Left renal cortex interstitium (tissue), 4 donors: ENCODE measurements around the gene TMEM184C. TPM values are rescaled to one million over a fixed set of nuclear protein-coding genes. Genes with fewer than 3 reads are reported as not detected.

Experiments used
- DNase-seq, 4 donors: peaks; one replicate each; pipeline ENCODE4 v3.0.0-alpha.2; 2013; ENCODE audit warnings: low read depth in 4 of 4, low spot score in 2 of 4, missing footprints in 1 of 4
- polyA plus RNA-seq, 4 donors: library from polyadenylated mRNA; unstranded; fragments of 120-200 nt; gene quantifications; one replicate each; pipeline ENCODE4 v1.2.1, GENCODE V29; 2013; ENCODE audit not compliant: insufficient read length in 4 of 4

TMEM184C gene
- polyA plus RNA-seq, 4 donors: 43.6 to 55.7 (median 53.5) TPM

GRCh38 chr4:147645099-147645498 lies 27.9 kb downstream of the TMEM184C start:
- no peak for DNase-seq

GRCh38 chr4:147648656-147649055 lies 31.5 kb downstream of the TMEM184C start:
- DNase-seq: no peak

GRCh38 chr4:147651563-147651962 lies 34.4 kb downstream of the TMEM184C start:
- no peak for DNase-seq

GRCh38 chr4:147655639-147656038 lies 38.4 kb downstream of the TMEM184C start:
- DNase-seq: no peak

- no peak for DNase-seq
Measured at GRCh38 chr4:147658501-147658900, 41.3 kb downstream of the TMEM184C start.

- DNase-seq: no peak
Measured at GRCh38 chr4:147674073-147674472, 56.9 kb downstream of the TMEM184C start.

GRCh38 chr4:147674496-147674895 lies 57.3 kb downstream of the TMEM184C start:
- no peak for DNase-seq

- DNase-seq: no peak
Measured at GRCh38 chr4:147678106-147678505, 60.9 kb downstream of the TMEM184C start.

GRCh38 chr4:147678796-147679549 lies 61.8 kb downstream of the TMEM184C start:
- DNase-seq: no peak

- no peak for DNase-seq
Measured at GRCh38 chr4:147682755-147683154, 65.6 kb downstream of the TMEM184C start.

- DNase-seq: no peak
Measured at GRCh38 chr4:147683188-147683591, 66.0 kb downstream of the TMEM184C start.

GRCh38 chr4:147683717-147684700 lies 66.8 kb downstream of the TMEM184C start, which contains the start of gene PRMT9:
TSS of gene PRMT9 (minus strand) at chr4:147684163. CDS start at chr4:147683987, 176 bp downstream.
- peak; percentile 75 to 79 (median 78) for DNase-seq

- no peak for DNase-seq
Measured at GRCh38 chr4:147689067-147689466, 71.9 kb downstream of the TMEM184C start.

GRCh38 chr4:147691820-147692219 lies 74.6 kb downstream of the TMEM184C start:
- no peak for DNase-seq

- DNase-seq: no peak
Measured at GRCh38 chr4:147693218-147693617, 76.0 kb downstream of the TMEM184C start.

- no peak for DNase-seq
Measured at GRCh38 chr4:147696866-147697265, 79.7 kb downstream of the TMEM184C start.

GRCh38 chr4:147704846-147705245 lies 87.6 kb downstream of the TMEM184C start:
- DNase-seq: no peak

- peak in 1 of 4 donors; percentile 29 for DNase-seq
Measured at GRCh38 chr4:147707892-147708672, 90.9 kb downstream of the TMEM184C start.

GRCh38 chr4:147709999-147710398 lies 92.8 kb downstream of the TMEM184C start:
- no peak for DNase-seq

- no peak for DNase-seq
Measured at GRCh38 chr4:147714575-147715401, 97.6 kb downstream of the TMEM184C start.
